ENCODE measurements around the gene TBC1D22A. TPM values are rescaled to one million over a fixed set of nuclear protein-coding genes. Genes with fewer than 3 reads are reported as not detected.

TBC1D22A gene
- polyA plus RNA-seq, 1 donor from 2014 or later = 9.3 TPM

DNA sequence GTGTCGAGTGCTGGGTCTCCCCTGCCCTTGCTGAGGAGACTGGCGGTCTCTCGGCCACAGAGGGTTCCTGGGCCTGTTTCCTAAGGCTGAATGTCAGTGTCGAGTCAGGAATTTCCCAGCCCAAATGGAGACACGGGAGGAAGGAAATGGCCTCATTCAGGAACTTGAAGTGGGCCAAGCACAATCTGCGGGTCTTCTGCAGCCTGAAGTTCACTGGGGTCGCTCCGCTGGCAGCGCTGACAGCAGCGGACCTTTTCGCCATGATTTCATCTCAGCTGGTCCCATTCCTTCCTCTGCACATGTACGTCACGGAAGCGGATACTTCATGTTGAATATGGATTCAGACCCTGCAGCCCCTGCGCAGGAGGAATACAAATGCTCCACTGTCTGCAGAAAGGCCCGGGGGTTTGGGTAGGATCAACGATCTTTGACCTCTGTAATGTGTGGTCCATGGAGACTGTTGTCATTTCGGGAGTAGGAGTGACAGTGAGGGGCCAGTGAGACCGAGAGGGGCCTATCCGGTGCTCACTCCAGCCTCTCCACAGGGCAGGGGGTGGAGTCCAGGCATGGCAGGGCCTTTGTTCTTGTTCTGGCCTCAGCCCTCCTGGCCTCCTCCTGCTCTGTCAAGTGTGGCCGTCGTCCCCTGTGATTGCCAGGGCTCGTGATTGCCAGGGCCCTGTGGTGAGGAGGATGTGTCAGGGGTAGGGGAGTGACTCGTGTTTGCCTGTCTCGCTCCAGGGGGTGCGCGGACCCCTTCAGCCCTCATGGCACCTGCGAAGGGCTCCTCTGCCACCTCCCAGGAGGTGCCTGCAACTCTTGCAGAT is 402.3 kb downstream of the TBC1D22A start:
- Histone ChIP-seq H3K9me2 (ENCODE audit: insufficient read depth, low read length) (no peaks in the 10 kb centered on the region), H3K36me3 (ENCODE audit: insufficient read depth, low read length) (no peaks in the 10 kb centered on the region), H3K27me3 (ENCODE audit: insufficient read depth, low read depth, low read length) (no peaks in the 10 kb centered on the region), H3K9ac (ENCODE audit: low read length) (no peak overlapping the region), H2AFZ (ENCODE audit: low read depth, low read length) (no peak overlapping the region), H3K4me3 (ENCODE audit: low read length) (no peak overlapping the region), H3K9me3 (ENCODE audit: low read length) (no peaks in the 10 kb centered on the region), H3K27ac (ENCODE audit: low read length) (no peak overlapping the region), H3K79me2 (replicated peaks; ENCODE audit: insufficient read depth, low read length) (no peaks in the 10 kb centered on the region), H3F3A (ENCODE audit: insufficient read depth, low read length, poor library complexity, severe bottlenecking) (no peaks in the 10 kb centered on the region), H3K4me2 (ENCODE audit: low read length) (no peak overlapping the region), H4K20me1 (ENCODE audit: insufficient read depth) (no peaks in the 10 kb centered on the region)
- TF ChIP-seq POLR2AphosphoS5 (IDR thresholded peaks at IDR 0.05) (no peak), SMC3 (conservative IDR thresholded peaks at IDR 0.05; ENCODE audit: poor library complexity) (no peak), TAF1 (IDR thresholded peaks at IDR 0.05; ENCODE audit: low read depth) (no peak)
- TF ChIP-seq, protein P1, sequence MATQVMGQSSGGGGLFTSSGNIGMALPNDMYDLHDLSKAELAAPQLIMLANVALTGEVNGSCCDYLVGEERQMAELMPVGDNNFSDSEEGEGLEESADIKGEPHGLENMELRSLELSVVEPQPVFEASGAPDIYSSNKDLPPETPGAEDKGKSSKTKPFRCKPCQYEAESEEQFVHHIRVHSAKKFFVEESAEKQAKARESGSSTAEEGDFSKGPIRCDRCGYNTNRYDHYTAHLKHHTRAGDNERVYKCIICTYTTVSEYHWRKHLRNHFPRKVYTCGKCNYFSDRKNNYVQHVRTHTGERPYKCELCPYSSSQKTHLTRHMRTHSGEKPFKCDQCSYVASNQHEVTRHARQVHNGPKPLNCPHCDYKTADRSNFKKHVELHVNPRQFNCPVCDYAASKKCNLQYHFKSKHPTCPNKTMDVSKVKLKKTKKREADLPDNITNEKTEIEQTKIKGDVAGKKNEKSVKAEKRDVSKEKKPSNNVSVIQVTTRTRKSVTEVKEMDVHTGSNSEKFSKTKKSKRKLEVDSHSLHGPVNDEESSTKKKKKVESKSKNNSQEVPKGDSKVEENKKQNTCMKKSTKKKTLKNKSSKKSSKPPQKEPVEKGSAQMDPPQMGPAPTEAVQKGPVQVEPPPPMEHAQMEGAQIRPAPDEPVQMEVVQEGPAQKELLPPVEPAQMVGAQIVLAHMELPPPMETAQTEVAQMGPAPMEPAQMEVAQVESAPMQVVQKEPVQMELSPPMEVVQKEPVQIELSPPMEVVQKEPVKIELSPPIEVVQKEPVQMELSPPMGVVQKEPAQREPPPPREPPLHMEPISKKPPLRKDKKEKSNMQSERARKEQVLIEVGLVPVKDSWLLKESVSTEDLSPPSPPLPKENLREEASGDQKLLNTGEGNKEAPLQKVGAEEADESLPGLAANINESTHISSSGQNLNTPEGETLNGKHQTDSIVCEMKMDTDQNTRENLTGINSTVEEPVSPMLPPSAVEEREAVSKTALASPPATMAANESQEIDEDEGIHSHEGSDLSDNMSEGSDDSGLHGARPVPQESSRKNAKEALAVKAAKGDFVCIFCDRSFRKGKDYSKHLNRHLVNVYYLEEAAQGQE (IDR thresholded peaks at IDR 0.05; ENCODE audit: borderline replicate concordance) = no peak
- TF ChIP-seq, protein P2, sequence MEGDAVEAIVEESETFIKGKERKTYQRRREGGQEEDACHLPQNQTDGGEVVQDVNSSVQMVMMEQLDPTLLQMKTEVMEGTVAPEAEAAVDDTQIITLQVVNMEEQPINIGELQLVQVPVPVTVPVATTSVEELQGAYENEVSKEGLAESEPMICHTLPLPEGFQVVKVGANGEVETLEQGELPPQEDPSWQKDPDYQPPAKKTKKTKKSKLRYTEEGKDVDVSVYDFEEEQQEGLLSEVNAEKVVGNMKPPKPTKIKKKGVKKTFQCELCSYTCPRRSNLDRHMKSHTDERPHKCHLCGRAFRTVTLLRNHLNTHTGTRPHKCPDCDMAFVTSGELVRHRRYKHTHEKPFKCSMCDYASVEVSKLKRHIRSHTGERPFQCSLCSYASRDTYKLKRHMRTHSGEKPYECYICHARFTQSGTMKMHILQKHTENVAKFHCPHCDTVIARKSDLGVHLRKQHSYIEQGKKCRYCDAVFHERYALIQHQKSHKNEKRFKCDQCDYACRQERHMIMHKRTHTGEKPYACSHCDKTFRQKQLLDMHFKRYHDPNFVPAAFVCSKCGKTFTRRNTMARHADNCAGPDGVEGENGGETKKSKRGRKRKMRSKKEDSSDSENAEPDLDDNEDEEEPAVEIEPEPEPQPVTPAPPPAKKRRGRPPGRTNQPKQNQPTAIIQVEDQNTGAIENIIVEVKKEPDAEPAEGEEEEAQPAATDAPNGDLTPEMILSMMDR (IDR thresholded peaks at IDR 0.05; ENCODE audit: poor library complexity, severe bottlenecking) = no peak

DNA sequence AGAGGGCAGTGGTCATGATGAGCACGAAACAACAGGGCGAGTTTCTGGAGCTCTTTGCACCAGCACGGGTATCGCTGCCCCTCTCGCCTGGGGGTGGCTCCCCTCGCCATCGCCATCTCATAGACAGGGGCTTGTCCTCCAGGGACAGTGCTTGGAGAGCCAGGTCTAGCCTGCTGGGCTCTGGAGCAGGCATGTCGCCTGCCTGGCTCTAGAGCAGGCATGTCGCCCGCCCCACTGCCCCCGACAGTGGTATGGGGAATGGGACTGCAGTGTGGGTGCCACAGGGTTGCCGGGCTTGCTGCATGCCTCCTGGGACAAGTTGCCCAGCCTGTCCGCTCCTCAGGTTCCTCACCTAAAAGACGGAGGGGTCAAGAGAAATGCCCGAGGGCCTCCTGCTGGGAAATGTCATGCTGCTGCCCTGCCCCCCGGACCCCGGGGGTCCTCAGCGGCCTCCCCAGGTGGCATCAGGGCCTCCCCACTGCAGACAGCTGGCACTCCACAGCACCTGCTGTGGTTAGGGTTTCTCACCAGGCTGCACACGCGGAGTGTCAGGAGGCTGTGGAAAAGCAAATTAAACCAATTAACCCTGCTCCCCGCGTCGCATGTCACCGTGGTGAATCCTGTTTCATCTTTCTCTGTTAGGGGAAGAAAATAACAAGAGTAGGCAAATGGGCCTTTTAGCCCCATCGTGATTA is 403.0 kb downstream of the TBC1D22A start:
- H3K4me3 ChIP-seq (ENCODE audit: low read length) = no peak overlapping the region
- no peak overlapping the region for H3K9ac ChIP-seq (ENCODE audit: low read length)
- no peaks in the 10 kb centered on the region for H3K27me3 ChIP-seq (ENCODE audit: insufficient read depth, low read depth, low read length)
- H3F3A ChIP-seq (ENCODE audit: insufficient read depth, low read length, poor library complexity, severe bottlenecking) = no peaks in the 10 kb centered on the region
- no peaks in the 10 kb centered on the region for H3K9me2 ChIP-seq (ENCODE audit: insufficient read depth, low read length)
- H3K4me2 ChIP-seq (ENCODE audit: low read length) = no peak overlapping the region
- H3K27ac ChIP-seq (ENCODE audit: low read length) = no peak overlapping the region
- no peaks in the 10 kb centered on the region for H3K79me2 ChIP-seq (replicated peaks; ENCODE audit: insufficient read depth, low read length)
- H3K36me3 ChIP-seq (ENCODE audit: insufficient read depth, low read length) = no peaks in the 10 kb centered on the region
- H3K9me3 ChIP-seq (ENCODE audit: low read length) = no peaks in the 10 kb centered on the region
- no peak overlapping the region for H2AFZ ChIP-seq (ENCODE audit: low read depth, low read length)
- H4K20me1 ChIP-seq (ENCODE audit: insufficient read depth) = no peaks in the 10 kb centered on the region
- TF ChIP-seq, protein P2 (IDR thresholded peaks at IDR 0.05; ENCODE audit: poor library complexity, severe bottlenecking) = no peak
- no peak for TF ChIP-seq MXI1 (conservative IDR thresholded peaks at IDR 0.05; ENCODE audit: poor library complexity, severe bottlenecking)
